Erythroblast (primary cell): Measurements from ENCODE around the gene SCD5.

Source experiments
- GATA1 ChIP-seq: IDR thresholded peaks from 2 replicates; pipeline ENCODE4 v1.6.1; 2011; ENCODE audit warnings: low read depth, mild to moderate bottlenecking, control low read depth, low read length, moderate library complexity
- POLR2A ChIP-seq: IDR thresholded peaks from 2 replicates; pipeline ENCODE4 v1.6.1; 2011; ENCODE audit warnings: mild to moderate bottlenecking, low read length

- TF ChIP-seq POLR2A (no peak), GATA1 (no peak)
These were observed 26.8 kb upstream of the SCD5 start for GRCh38 chr4:82825425-82825824.
